ENCODE measurements around the gene IGSF9. TPM values are rescaled to one million over a fixed set of nuclear protein-coding genes. Genes with fewer than 3 reads are reported as not detected.

Gene IGSF9
- total RNA-seq, 1 donor from 2014 or later, result 36.4 TPM

- no peaks in the 10 kb centered on the region for H3K36me3 Mint-ChIP-seq
- H3K4me3 Mint-ChIP-seq, result no peak overlapping the region
- DNase-seq (ENCODE audit: extremely low spot score, unreplicated experiment), result no peak
- H3K27ac Mint-ChIP-seq, result no peak overlapping the region
- peaks cover 11% of the 10 kb centered on the region for H3K4me1 Mint-ChIP-seq (ENCODE audit: unreplicated experiment)
- H3K27me3 Mint-ChIP-seq, result peaks cover 25% of the 10 kb centered on the region
- TF ChIP-seq CTCF (conservative IDR thresholded peaks at IDR 0.05), result no peak
- H3K9me3 Mint-ChIP-seq, result no peaks in the 10 kb centered on the region
Measured at GRCh38 chr1:159952932-159953331, 7.5 kb upstream of the IGSF9 start.

GRCh38 chr1:159951551-159951950 lies 6.1 kb upstream of the IGSF9 start:
- H3K4me3 Mint-ChIP-seq, result no peak overlapping the region
- no peak overlapping the region for H3K27ac Mint-ChIP-seq
- H3K36me3 Mint-ChIP-seq, result no peaks in the 10 kb centered on the region
- H3K4me1 Mint-ChIP-seq (ENCODE audit: unreplicated experiment), result peaks cover 11% of the 10 kb centered on the region
- peaks cover 25% of the 10 kb centered on the region for H3K27me3 Mint-ChIP-seq
- no peaks in the 10 kb centered on the region for H3K9me3 Mint-ChIP-seq
- DNase-seq (ENCODE audit: extremely low spot score, unreplicated experiment), result no peak
- no peak for TF ChIP-seq CTCF (conservative IDR thresholded peaks at IDR 0.05)

- Mint-ChIP-seq H3K4me1 (ENCODE audit: unreplicated experiment) (peaks cover 16% of the 10 kb centered on the region), H3K9me3 (no peaks in the 10 kb centered on the region), H3K27me3 (peaks cover 25% of the 10 kb centered on the region), H3K36me3 (no peaks in the 10 kb centered on the region), H3K4me3 (no peak overlapping the region), H3K27ac (no peak overlapping the region)
- DNase-seq (ENCODE audit: extremely low spot score, unreplicated experiment), result no peak
- TF ChIP-seq CTCF (conservative IDR thresholded peaks at IDR 0.05), result no peak
Measured at GRCh38 chr1:159951016-159951415, 5.6 kb upstream of the IGSF9 start.

- Mint-ChIP-seq H3K27ac (no peak overlapping the region), H3K4me1 (ENCODE audit: unreplicated experiment) (peaks cover 21% of the 10 kb centered on the region), H3K9me3 (no peaks in the 10 kb centered on the region), H3K4me3 (no peak overlapping the region), H3K36me3 (no peaks in the 10 kb centered on the region), H3K27me3 (peaks cover 25% of the 10 kb centered on the region)
- DNase-seq (ENCODE audit: extremely low spot score, unreplicated experiment), result no peak
- TF ChIP-seq CTCF (conservative IDR thresholded peaks at IDR 0.05), result no peak
Measured at GRCh38 chr1:159949981-159950381, 4.6 kb upstream of the IGSF9 start.

GRCh38 chr1:159949123-159949522 lies 3.7 kb upstream of the IGSF9 start:
- no peak overlapping the region for H3K27ac Mint-ChIP-seq

More at GRCh38 chr1:159949123-159949522, 3.7 kb upstream of the IGSF9 start:
- peaks cover 25% of the 10 kb centered on the region for H3K4me1 Mint-ChIP-seq (ENCODE audit: unreplicated experiment)
- H3K27me3 Mint-ChIP-seq, result peaks cover 22% of the 10 kb centered on the region
- H3K36me3 Mint-ChIP-seq, result no peaks in the 10 kb centered on the region
- no peak for TF ChIP-seq CTCF (conservative IDR thresholded peaks at IDR 0.05)
- DNase-seq (ENCODE audit: extremely low spot score, unreplicated experiment), result no peak
- H3K4me3 Mint-ChIP-seq, result no peak overlapping the region
- H3K9me3 Mint-ChIP-seq, result no peaks in the 10 kb centered on the region
